K562 (cell line): ENCODE measurements around the gene CD274. TPM values are rescaled to one million over a fixed set of nuclear protein-coding genes. Genes with fewer than 3 reads are reported as not detected.
"Not testable (repeated sequence)": the region's sequence is repeated elsewhere in the genome, so short reads cannot be mapped to it uniquely, and the experiment has no call there.

Experiments
- ATAC-seq: fragments of 200-7000 bp; cut with Tn5 transposase; 3 replicates; pipeline ENCODE4 v1.9.1; 2020; ENCODE audit warnings: moderate library complexity
- BruUV-seq: library from RNA; stranded (reverse); fragments of 400-500 nt; replicated peaks from 2 replicates; lab custom pipeline; 2021; lab: Mats Ljungman, UMichigan
- CTCF ChIA-PET: fragments of 300-600 bp; formaldehyde crosslinking; extraction: SDS; loops from one replicate; lab custom pipeline; 2021; ENCODE audit warnings: low intra/inter-chr PET ratio; lab: Yijun Ruan, JAX
- POLR2A ChIA-PET: fragments of 300-600, 350-650 bp; sonication (Branson Sonifier 250); formaldehyde crosslinking; extraction: SDS; loops from one replicate; lab custom pipeline; 2021; ENCODE audit warnings: antibody characterized with exemption, inconsistent platforms; lab: Yijun Ruan, JAX
- DNase-seq, 4 experiments: peaks; one replicate each; pipeline versions ENCODE4 v3.0.0 to v3.0.0-alpha.2; 2011 to 2018; ENCODE audit warnings: low spot score in 3 of 4, mixed read lengths in 3 of 4; ENCODE audit errors: extremely low read depth in 1 of 4
- FAIRE-seq: peaks from 2 replicates; lab custom pipeline; 2011; peaks lifted over from hg19 to GRCh38; lab: Jason Lieb, UNC
- H2AFZ ChIP-seq: 2 replicates; pipeline ENCODE4 v1.6.0; 2011; ENCODE audit warnings: low read depth, low read length, control low read depth, inconsistent platforms
- H3K27ac ChIP-seq: fragments of 200-600 bp; 3 replicates; pipeline ENCODE4 v1.8.0; 2011; ENCODE audit warnings: low read depth, mild to moderate bottlenecking, control low read depth, inconsistent platforms, low read length, moderate library complexity, mixed read lengths; ENCODE audit errors: extremely low read depth
- H3K27me3 ChIP-seq, 2 experiments: fragments of 300-600 bp in 1 of 2; 2 replicates in 1 of 2; 3 replicates in 1 of 2; pipeline versions ENCODE4 v1.6.0 to v1.8.0; 2011; ENCODE audit warnings: inconsistent platforms in 2 of 2, low read length in 2 of 2, mild to moderate bottlenecking in 1 of 2, mixed read lengths in 1 of 2, moderate library complexity in 1 of 2; ENCODE audit not compliant: control insufficient read depth in 2 of 2, insufficient read depth in 2 of 2
- H3K36me3 ChIP-seq: fragments of 300-600 bp; 3 replicates; pipeline ENCODE4 v1.8.0; 2011; ENCODE audit warnings: mild to moderate bottlenecking, low read length, inconsistent platforms; ENCODE audit not compliant: control insufficient read depth, insufficient read depth
- H3K4me1 ChIP-seq, 2 experiments: fragments of 200-600 bp in 1 of 2; replicated peaks in 1 of 2; 2 replicates in 1 of 2; 3 replicates in 1 of 2; pipeline versions ENCODE4 v1.5.1 to v1.8.0; 2011; ENCODE audit warnings: inconsistent platforms in 2 of 2, low read length in 2 of 2, mild to moderate bottlenecking in 1 of 2, mixed read lengths in 1 of 2, moderate library complexity in 1 of 2; ENCODE audit not compliant: control insufficient read depth in 2 of 2, insufficient read depth in 2 of 2
- H3K4me2 ChIP-seq: 2 replicates; pipeline ENCODE4 v1.6.1; 2011; ENCODE audit warnings: low read length, control low read depth, inconsistent platforms, mixed read lengths; ENCODE audit not compliant: insufficient read depth
- H3K4me3 ChIP-seq: fragments of 200-600 bp; sonication (generic), shearing (Covaris generic); 2 replicates; pipeline ENCODE4 v1.5.1; 2016; ENCODE audit warnings: control low read depth, inconsistent platforms
- H3K79me2 ChIP-seq: fragments of 200-600 bp; 3 replicates; pipeline ENCODE4 v1.8.0; 2011; ENCODE audit warnings: low read length, inconsistent platforms; ENCODE audit not compliant: control insufficient read depth, insufficient read depth
- H3K9ac ChIP-seq, 2 experiments: 2 replicates each; pipeline versions ENCODE4 v1.6.0 to v1.6.1; 2011; ENCODE audit warnings: low read depth in 2 of 2, low read length in 2 of 2, control low read depth in 1 of 2, inconsistent platforms in 1 of 2, mild to moderate bottlenecking in 1 of 2, mixed read lengths in 1 of 2; ENCODE audit not compliant: insufficient read depth in 1 of 2
- H3K9me1 ChIP-seq: one replicate; pipeline ENCODE4 v1.6.0; 2011; ENCODE audit warnings: inconsistent platforms, mild to moderate bottlenecking, low read length, moderate library complexity; ENCODE audit not compliant: control insufficient read depth, insufficient read depth
- H3K9me3 ChIP-seq: replicated peaks from 2 replicates; pipeline ENCODE4 v1.5.1; 2011; ENCODE audit warnings: low read depth, low read length, inconsistent platforms; ENCODE audit not compliant: control insufficient read depth, insufficient read depth
- H4K20me1 ChIP-seq: replicated peaks from 2 replicates; pipeline ENCODE4 v1.6.1; 2011; ENCODE audit warnings: low read length, inconsistent platforms, mixed read lengths; ENCODE audit not compliant: control insufficient read depth, insufficient read depth
- CREB3L1 ChIP-seq: fragments of 450-650 bp; IDR thresholded peaks from 2 replicates; pipeline ENCODE4 v1.6.1; 2014; ENCODE audit warnings: low read depth, mild to moderate bottlenecking, moderate library complexity, borderline replicate concordance
- HES1 ChIP-seq: fragments of 450-650 bp; IDR thresholded peaks from 2 replicates; pipeline ENCODE4 v1.6.1; 2016; ENCODE audit warnings: low read depth, mild to moderate bottlenecking, moderate library complexity
- HMG20A ChIP-seq: fragments of 450-650 bp; formaldehyde crosslinking; conservative IDR thresholded peaks from 2 replicates; pipeline ENCODE4 v1.4.0; 2020; ENCODE audit warnings: mild to moderate bottlenecking, mixed read lengths
- ILF3 ChIP-seq: fragments of 450-650 bp; IDR thresholded peaks from 2 replicates; pipeline ENCODE4 v1.6.1; 2018; ENCODE audit warnings: antibody characterized with exemption, mild to moderate bottlenecking, moderate library complexity, borderline replicate concordance
- SPI1 ChIP-seq: IDR thresholded peaks from 2 replicates; pipeline ENCODE4 v1.6.1; 2011; ENCODE audit warnings: low read depth, low read length, control low read depth, borderline replicate concordance
- U2AF1 ChIP-seq: fragments of 200-400 bp; formaldehyde crosslinking; optimal IDR thresholded peaks from 2 replicates; pipeline ENCODE3; 2017; ENCODE audit warnings: mild to moderate bottlenecking, low read depth, low read length, moderate library complexity
- ZNF507 ChIP-seq: conservative IDR thresholded peaks from 2 replicates; pipeline ENCODE4 v1.6.1; 2017; ENCODE audit warnings: missing genetic modification characterization, missing compliant biosample characterization
- WGBS: fragments of 100-300 bp; shearing (Covaris generic); methylation state at CpG from one replicate; pipeline ENCODE4 v1.1.6; 2016; ENCODE audit warnings: low coverage, mixed read lengths; ENCODE audit not compliant: insufficient coverage; ENCODE audit errors: missing lambda C conversion rate; 5-methylcytosine and 5-hydroxymethylcytosine counted together
- in situ Hi-C: fragments of 300-500 bp; cut with MboI; formaldehyde crosslinking; loops from 4 replicates; pipeline ENCODE4 v1.15.0; 2018; ENCODE audit warnings: inconsistent platforms, mixed read lengths
- intact Hi-C: fragments of 100-400 bp; cut with micrococcal nuclease; formaldehyde crosslinking; loops from 2 replicates; pipeline ENCODE4 v1.14.2; 2022
- polyA plus RNA-seq, 8 experiments: library from polyadenylated mRNA; depleted of rRNA in 4 of 8; stranded (reverse) in 5 of 8; unstranded in 3 of 8; fragments of >200 nt; fragmentation: Nextera tagmentation in 2 of 8; fragmentation: Illumina TruSeq in 1 of 8; extraction: Ambion mirVana in 2 of 8; extraction: Trizol in 1 of 8; gene quantifications; 2 replicates each; pipeline versions ENCODE4 v1.2.1 to v1.2.3, GENCODE V29; 2011 to 2014; ENCODE audit warnings: inconsistent platforms in 1 of 8, missing spikeins in 1 of 8
- total RNA-seq, 7 experiments: library from RNA; depleted of rRNA in 6 of 7; stranded (reverse); fragments of >200 nt in 6 of 7; fragmentation: Illumina TruSeq in 2 of 7; extraction: Trizol in 2 of 7; gene quantifications; 2 replicates each; pipeline versions ENCODE4 v1.2.1 to v1.2.3, GENCODE V29; 2011 to 2021; ENCODE audit warnings: low replicate concordance in 1 of 7
- TF ChIP-seq, protein P1 (sequence below): fragments of 450-650 bp; IDR thresholded peaks from 2 replicates; pipeline ENCODE4 v1.6.1; 2017; ENCODE audit warnings: antibody characterized with exemption

CD274 gene
- total and polyA plus RNA-seq, 9 of the 15 experiments (the other 6 are each of a cell fraction or from before 2014, with no cell fraction given), result 0.07 to 0.51 (median 0.30) TPM; not detected in 1

- TF ChIP-seq CREB3L1, result no peak
These were observed 20.5 kb downstream of the CD274 start (continued) for GRCh38 chr9:5470816-5471215.

DNA sequence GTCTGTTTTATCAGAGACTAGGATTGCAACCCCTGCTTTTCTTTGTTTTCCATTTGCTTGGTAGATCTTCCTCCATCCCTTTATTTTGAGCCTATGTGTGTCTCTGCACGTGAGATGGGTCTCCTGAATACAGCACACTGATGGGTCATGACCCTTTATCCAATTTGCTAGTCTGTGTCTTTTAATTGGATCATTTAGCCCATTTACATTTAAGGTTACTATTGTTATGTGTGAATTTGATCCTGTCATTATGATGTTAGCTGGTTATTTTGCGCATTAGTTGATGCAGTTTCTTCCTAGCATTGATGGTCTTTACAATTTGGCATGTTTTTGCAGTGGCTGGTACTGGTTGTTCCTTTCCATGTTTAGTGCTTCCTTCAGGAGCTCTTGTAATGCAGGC, 25.3 kb downstream of the CD274 start:
- H3K9ac ChIP-seq, POLR2A ChIA-PET, H3K9me1 ChIP-seq, H3K4me3 ChIP-seq, FAIRE-seq, ATAC-seq, H3K27me3 ChIP-seq, H4K20me1 ChIP-seq, intact Hi-C loops, CTCF ChIA-PET, H3K9me3 ChIP-seq, H2AFZ ChIP-seq, DNase-seq, H3K79me2 ChIP-seq, BruUV-seq, H3K36me3 ChIP-seq, H3K4me1 ChIP-seq, in situ Hi-C loops, H3K4me2 ChIP-seq, H3K27ac ChIP-seq: not testable (repeated sequence)
- WGBS, result 17% methylated on average over 1 of the region's 2 CpGs
- peak; percentile 90 for TF ChIP-seq ZNF507 (tag)

DNA sequence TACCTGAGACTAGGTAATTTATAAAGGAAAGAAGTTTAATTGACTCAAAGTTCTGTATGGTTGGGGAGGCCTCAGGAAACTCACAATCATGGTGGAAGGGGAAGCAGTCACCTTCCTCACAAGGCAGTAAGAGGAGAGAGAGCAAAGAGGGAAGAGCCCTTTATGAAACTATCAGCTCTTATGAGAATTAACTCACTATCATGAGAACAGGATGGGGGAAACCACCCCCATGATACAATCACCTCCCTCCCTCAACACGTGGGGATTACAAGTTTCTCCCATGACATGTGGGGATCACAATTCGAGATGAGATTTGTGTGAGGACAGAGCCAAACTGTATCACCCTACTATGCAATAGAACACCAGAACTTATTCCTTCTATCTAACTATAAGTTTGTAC, 27.9 kb downstream of the CD274 start:
- H3K4me3 ChIP-seq, result no peak overlapping the region
- H3K27ac ChIP-seq, result no peak overlapping the region
- FAIRE-seq (no peak), ATAC-seq (no peak), DNase-seq (no peak)
- no peaks in the 10 kb centered on the region for H3K27me3 ChIP-seq
- no peaks in the 10 kb centered on the region for H4K20me1 ChIP-seq
- in situ Hi-C loops, result no loop called here
- no peaks in the 10 kb centered on the region for H3K9me1 ChIP-seq
- POLR2A ChIA-PET, result no interaction called here
- BruUV-seq, result no TSS peak
- CTCF ChIA-PET, result no interaction called here
- no peaks in the 10 kb centered on the region for H3K79me2 ChIP-seq
- H3K4me2 ChIP-seq, result no peak overlapping the region
- no peaks in the 10 kb centered on the region for H3K4me1 ChIP-seq
- H3K9ac ChIP-seq, result no peak overlapping the region
- 6% methylated on average over 2 of the region's 2 CpGs for WGBS
- no peaks in the 10 kb centered on the region for H3K36me3 ChIP-seq
- H2AFZ ChIP-seq, result no peak overlapping the region
- H3K9me3 ChIP-seq, result no peaks in the 10 kb centered on the region
- intact Hi-C loops, result no loop called here
- TF ChIP-seq SPI1, result no peak
- no peak for TF ChIP-seq U2AF1
- TF ChIP-seq, protein P1, sequence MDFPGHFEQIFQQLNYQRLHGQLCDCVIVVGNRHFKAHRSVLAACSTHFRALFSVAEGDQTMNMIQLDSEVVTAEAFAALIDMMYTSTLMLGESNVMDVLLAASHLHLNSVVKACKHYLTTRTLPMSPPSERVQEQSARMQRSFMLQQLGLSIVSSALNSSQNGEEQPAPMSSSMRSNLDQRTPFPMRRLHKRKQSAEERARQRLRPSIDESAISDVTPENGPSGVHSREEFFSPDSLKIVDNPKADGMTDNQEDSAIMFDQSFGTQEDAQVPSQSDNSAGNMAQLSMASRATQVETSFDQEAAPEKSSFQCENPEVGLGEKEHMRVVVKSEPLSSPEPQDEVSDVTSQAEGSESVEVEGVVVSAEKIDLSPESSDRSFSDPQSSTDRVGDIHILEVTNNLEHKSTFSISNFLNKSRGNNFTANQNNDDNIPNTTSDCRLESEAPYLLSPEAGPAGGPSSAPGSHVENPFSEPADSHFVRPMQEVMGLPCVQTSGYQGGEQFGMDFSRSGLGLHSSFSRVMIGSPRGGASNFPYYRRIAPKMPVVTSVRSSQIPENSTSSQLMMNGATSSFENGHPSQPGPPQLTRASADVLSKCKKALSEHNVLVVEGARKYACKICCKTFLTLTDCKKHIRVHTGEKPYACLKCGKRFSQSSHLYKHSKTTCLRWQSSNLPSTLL, result no peak
- no peak for TF ChIP-seq HES1
- TF ChIP-seq ILF3, result no peak
- no peak for TF ChIP-seq HMG20A
